H9 (cell line): ENCODE data around the gene CENPV. TPM values are rescaled to one million over a fixed set of nuclear protein-coding genes. Genes with fewer than 3 reads are reported as not detected.

Experiments
- DNase-seq: peaks from one replicate; pipeline ENCODE4 v3.0.0-alpha.2; 2017
- H2AFZ ChIP-seq: one replicate; pipeline ENCODE4 v1.6.1; 2013; ENCODE audit warnings: mild to moderate bottlenecking, low read length, control low read depth, moderate library complexity
- H2AK5ac ChIP-seq: 2 replicates; pipeline ENCODE4 v1.6.1; 2013; ENCODE audit warnings: low read length, control low read depth, mixed read lengths; ENCODE audit not compliant: insufficient read length
- H2BK120ac ChIP-seq: one replicate; pipeline ENCODE4 v1.6.1; 2013; ENCODE audit warnings: low read depth, mild to moderate bottlenecking, low read length, control low read depth, inconsistent platforms; ENCODE audit not compliant: poor library complexity, severe bottlenecking
- H2BK12ac ChIP-seq: 2 replicates; pipeline ENCODE4 v1.6.1; 2013; ENCODE audit warnings: low read length, control low read depth, mixed read lengths, low read depth; ENCODE audit not compliant: insufficient read length
- H2BK15ac ChIP-seq: 2 replicates; pipeline ENCODE4 v1.6.1; 2013; ENCODE audit warnings: low read depth, low read length, control low read depth
- H2BK20ac ChIP-seq: one replicate; pipeline ENCODE4 v1.6.1; 2013; ENCODE audit warnings: low read depth, mild to moderate bottlenecking, low read length, control low read depth, inconsistent platforms; ENCODE audit not compliant: poor library complexity, severe bottlenecking
- H2BK5ac ChIP-seq: 2 replicates; pipeline ENCODE4 v1.6.1; 2013; ENCODE audit warnings: low read length, control low read depth, mixed read lengths; ENCODE audit not compliant: insufficient read length
- H3K14ac ChIP-seq: 2 replicates; pipeline ENCODE4 v1.6.1; 2013; ENCODE audit warnings: low read length, control low read depth; ENCODE audit not compliant: insufficient read depth
- H3K18ac ChIP-seq: 2 replicates; pipeline ENCODE4 v1.6.1; 2013; ENCODE audit warnings: low read depth, mild to moderate bottlenecking, mixed read lengths, low read length, control low read depth; ENCODE audit not compliant: insufficient read length
- H3K23ac ChIP-seq: 2 replicates; pipeline ENCODE4 v1.6.1; 2013; ENCODE audit warnings: low read length, control low read depth, mixed read lengths, low read depth; ENCODE audit not compliant: insufficient read length
- H3K23me2 ChIP-seq: 2 replicates; pipeline ENCODE4 v1.6.1; 2013; ENCODE audit warnings: low read depth, mild to moderate bottlenecking, mixed read lengths, low read length, control low read depth; ENCODE audit not compliant: insufficient read length, poor library complexity, severe bottlenecking
- H3K27ac ChIP-seq: 2 replicates; pipeline ENCODE4 v1.5.1; 2013; ENCODE audit warnings: low read length, control low read depth, mixed read lengths, low read depth; ENCODE audit not compliant: insufficient read length
- H3K27me3 ChIP-seq: 2 replicates; pipeline ENCODE4 v1.6.1; 2013; ENCODE audit warnings: low read length, control low read depth, inconsistent platforms; ENCODE audit not compliant: insufficient read depth
- H3K4ac ChIP-seq: 2 replicates; pipeline ENCODE4 v1.6.1; 2013; ENCODE audit warnings: low read depth, mild to moderate bottlenecking, control low read depth, inconsistent platforms, low read length, moderate library complexity
- H3K4me1 ChIP-seq: 2 replicates; pipeline ENCODE4 v1.6.1; 2013; ENCODE audit warnings: low read length, control low read depth, inconsistent platforms; ENCODE audit not compliant: insufficient read depth
- H3K4me2 ChIP-seq: 2 replicates; pipeline ENCODE4 v1.6.1; 2013; ENCODE audit warnings: low read length, control low read depth, mixed read lengths; ENCODE audit not compliant: insufficient read length, insufficient read depth
- H3K56ac ChIP-seq: 2 replicates; pipeline ENCODE4 v1.6.1; 2013; ENCODE audit warnings: low read depth, mild to moderate bottlenecking, mixed read lengths, low read length, control low read depth; ENCODE audit not compliant: insufficient read length
- H3K79me1 ChIP-seq: 2 replicates; pipeline ENCODE4 v1.6.1; 2013; ENCODE audit warnings: low read depth, mild to moderate bottlenecking, moderate library complexity, low read length, control low read depth, inconsistent platforms; ENCODE audit not compliant: insufficient read depth, poor library complexity, severe bottlenecking
- H3K79me2 ChIP-seq: 2 replicates; pipeline ENCODE4 v1.6.1; 2013; ENCODE audit warnings: low read length, control low read depth, inconsistent platforms; ENCODE audit not compliant: insufficient read depth
- H3K9ac ChIP-seq: 2 replicates; pipeline ENCODE4 v1.6.1; 2013; ENCODE audit warnings: low read length, control low read depth, mixed read lengths; ENCODE audit not compliant: insufficient read length; ENCODE audit errors: extremely low read depth
- H3K9me3 ChIP-seq: one replicate; pipeline ENCODE4 v1.6.1; 2013; ENCODE audit warnings: low read depth, low read length, inconsistent platforms; ENCODE audit not compliant: control insufficient read depth
- H3T11ph ChIP-seq: one replicate; pipeline ENCODE4 v1.6.1; 2013; ENCODE audit warnings: mild to moderate bottlenecking, low read length, control low read depth, inconsistent platforms
- H4K20me1 ChIP-seq: one replicate; pipeline ENCODE4 v1.6.1; 2013; ENCODE audit not compliant: control insufficient read depth, insufficient read length, insufficient read depth
- H4K5ac ChIP-seq: 2 replicates; pipeline ENCODE4 v1.6.1; 2013; ENCODE audit warnings: low read depth, mild to moderate bottlenecking, mixed read lengths, low read length, control low read depth; ENCODE audit not compliant: insufficient read length
- H4K8ac ChIP-seq: replicated peaks from 2 replicates; pipeline ENCODE4 v1.6.1; 2013; ENCODE audit warnings: low read length, control low read depth, mixed read lengths, low read depth; ENCODE audit not compliant: insufficient read length
- H4K91ac ChIP-seq: 2 replicates; pipeline ENCODE4 v1.6.1; 2013; ENCODE audit warnings: low read depth, mild to moderate bottlenecking, moderate library complexity, mixed read lengths, low read length, control low read depth; ENCODE audit not compliant: insufficient read length
- H3K27ac Mint-ChIP-seq, 3 experiments: 2 replicates in 2 of 3; 3 replicates in 1 of 3; pipeline ENCODE4 v1.8.0; 2020 to 2021; ENCODE audit warnings: mixed read lengths in 3 of 3, mild to moderate bottlenecking in 1 of 3, moderate library complexity in 1 of 3
- H3K27me3 Mint-ChIP-seq: 2 replicates; pipeline ENCODE4 v1.8.0; 2021; ENCODE audit warnings: low read depth, mild to moderate bottlenecking, moderate library complexity, mixed read lengths
- H3K36me3 Mint-ChIP-seq, 3 experiments: 2 replicates in 2 of 3; 3 replicates in 1 of 3; pipeline ENCODE4 v1.8.0; 2020 to 2021; ENCODE audit warnings: low read depth in 3 of 3, mixed read lengths in 3 of 3; ENCODE audit not compliant: insufficient read depth in 1 of 3
- H3K4me1 Mint-ChIP-seq, 2 experiments: 2 replicates each; pipeline ENCODE4 v1.8.0; 2020; ENCODE audit warnings: mixed read lengths in 2 of 2
- H3K4me3 Mint-ChIP-seq, 2 experiments: 2 replicates in 1 of 2; 3 replicates in 1 of 2; pipeline ENCODE4 v1.8.0; 2020 to 2021; ENCODE audit warnings: mild to moderate bottlenecking in 2 of 2, mixed read lengths in 2 of 2, moderate library complexity in 1 of 2
- H3K9me3 Mint-ChIP-seq, 2 experiments: 2 replicates in 1 of 2; 3 replicates in 1 of 2; pipeline ENCODE4 v1.8.0; 2020; ENCODE audit warnings: mild to moderate bottlenecking in 2 of 2, mixed read lengths in 2 of 2, moderate library complexity in 1 of 2
- WGBS: extraction: QIAGEN DNeasy Blood & Tissue Kit; methylation state at CpG from one replicate; pipeline ENCODE4 v1.1.7; 2013; ENCODE audit warnings: missing lambda C conversion rate, low lambda C conversion rate, mixed read lengths; ENCODE audit not compliant: insufficient read length; ENCODE audit errors: extremely low coverage; 5-methylcytosine and 5-hydroxymethylcytosine counted together
- total RNA-seq: library from RNA; stranded (reverse); gene quantifications from 2 replicates; pipeline ENCODE4 v1.2.1, GENCODE V29; 2021
- TF ChIP-seq, protein P1 (sequence below): fragments of 200-600 bp; sonication (generic); conservative IDR thresholded peaks from 3 replicates; pipeline ENCODE4 v1.8.0; 2021; ENCODE audit warnings: antibody characterized with exemption, mild to moderate bottlenecking

CENPV gene
- total RNA-seq, 1 experiment from 2014 or later = 200 TPM

DNA sequence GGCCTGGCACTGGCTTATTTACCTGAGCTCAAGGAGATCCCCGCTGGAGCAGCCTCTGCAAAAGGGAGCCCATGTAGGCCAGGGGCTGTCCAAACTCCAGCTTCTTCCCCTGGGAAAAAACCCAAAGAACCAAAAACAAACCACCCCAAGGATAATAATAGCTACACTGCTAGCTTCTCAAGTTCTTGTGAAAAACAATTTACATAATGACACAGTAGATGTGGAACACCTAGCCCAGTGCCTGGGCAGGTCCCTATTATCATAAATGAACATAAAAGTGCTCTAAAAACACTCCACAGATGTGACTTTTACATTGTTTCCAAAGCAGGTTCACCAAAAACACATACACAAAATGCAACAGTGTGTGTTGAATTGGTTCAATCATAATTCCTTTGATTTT, 27.3 kb downstream of the CENPV start:
- Histone ChIP-seq H3K23ac (no peak overlapping the region), H4K20me1 (no peaks in the 10 kb centered on the region), H3K79me1 (no peaks in the 10 kb centered on the region), H3K4ac (no peak overlapping the region), H3K27me3 (no peaks in the 10 kb centered on the region), H2BK120ac (no peak overlapping the region), H2BK15ac (no peak overlapping the region), H3K79me2 (no peaks in the 10 kb centered on the region), H3K56ac (no peak overlapping the region), H3K27ac (no peak overlapping the region), H3K18ac (no peak overlapping the region), H3K4me2 (no peak overlapping the region), H2BK20ac (no peak overlapping the region), H3K23me2 (no peaks in the 10 kb centered on the region), H4K5ac (no peak overlapping the region), H3K9me3 (no peaks in the 10 kb centered on the region), H4K8ac (no peak overlapping the region), H2AFZ (no peak overlapping the region), H3K14ac (no peak overlapping the region), H2BK5ac (no peak overlapping the region), H3T11ph (no peak overlapping the region), H2BK12ac (no peak overlapping the region), H3K9ac (no peak overlapping the region), H2AK5ac (no peak overlapping the region), H3K4me1 (no peaks in the 10 kb centered on the region), H4K91ac (no peak overlapping the region)
- H3K9me3 Mint-ChIP-seq = peaks cover 0 to 5% of the 10 kb centered on the region in 2 experiments; a peak in 1 of 5 replicates
- no peak overlapping the region for H3K4me3 Mint-ChIP-seq
- H3K4me1 Mint-ChIP-seq = peaks cover 2 to 8% of the 10 kb centered on the region in 2 experiments; a peak in 2 of 4 replicates
- DNase-seq = no peak
- WGBS = no CpG with 5 or more reads among the region's 1 CpG
- no peaks in the 10 kb centered on the region for H3K27me3 Mint-ChIP-seq
- H3K27ac Mint-ChIP-seq = no peak overlapping the region
- peaks cover 4 to 15% (median 5%) of the 10 kb centered on the region in 3 experiments; a peak in 5 of 7 replicates for H3K36me3 Mint-ChIP-seq
- TF ChIP-seq, protein P1, sequence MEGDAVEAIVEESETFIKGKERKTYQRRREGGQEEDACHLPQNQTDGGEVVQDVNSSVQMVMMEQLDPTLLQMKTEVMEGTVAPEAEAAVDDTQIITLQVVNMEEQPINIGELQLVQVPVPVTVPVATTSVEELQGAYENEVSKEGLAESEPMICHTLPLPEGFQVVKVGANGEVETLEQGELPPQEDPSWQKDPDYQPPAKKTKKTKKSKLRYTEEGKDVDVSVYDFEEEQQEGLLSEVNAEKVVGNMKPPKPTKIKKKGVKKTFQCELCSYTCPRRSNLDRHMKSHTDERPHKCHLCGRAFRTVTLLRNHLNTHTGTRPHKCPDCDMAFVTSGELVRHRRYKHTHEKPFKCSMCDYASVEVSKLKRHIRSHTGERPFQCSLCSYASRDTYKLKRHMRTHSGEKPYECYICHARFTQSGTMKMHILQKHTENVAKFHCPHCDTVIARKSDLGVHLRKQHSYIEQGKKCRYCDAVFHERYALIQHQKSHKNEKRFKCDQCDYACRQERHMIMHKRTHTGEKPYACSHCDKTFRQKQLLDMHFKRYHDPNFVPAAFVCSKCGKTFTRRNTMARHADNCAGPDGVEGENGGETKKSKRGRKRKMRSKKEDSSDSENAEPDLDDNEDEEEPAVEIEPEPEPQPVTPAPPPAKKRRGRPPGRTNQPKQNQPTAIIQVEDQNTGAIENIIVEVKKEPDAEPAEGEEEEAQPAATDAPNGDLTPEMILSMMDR = no peak
